GM18861 (cell line): Measurements from ENCODE around the gene CACNB1.

Source experiments
- ATAC-seq: cut with Tn5 transposase; IDR thresholded peaks from one replicate; pipeline ENCODE4 v1.9.1; 2021; ENCODE audit not compliant: unreplicated experiment

CACNB1 gene

DNA sequence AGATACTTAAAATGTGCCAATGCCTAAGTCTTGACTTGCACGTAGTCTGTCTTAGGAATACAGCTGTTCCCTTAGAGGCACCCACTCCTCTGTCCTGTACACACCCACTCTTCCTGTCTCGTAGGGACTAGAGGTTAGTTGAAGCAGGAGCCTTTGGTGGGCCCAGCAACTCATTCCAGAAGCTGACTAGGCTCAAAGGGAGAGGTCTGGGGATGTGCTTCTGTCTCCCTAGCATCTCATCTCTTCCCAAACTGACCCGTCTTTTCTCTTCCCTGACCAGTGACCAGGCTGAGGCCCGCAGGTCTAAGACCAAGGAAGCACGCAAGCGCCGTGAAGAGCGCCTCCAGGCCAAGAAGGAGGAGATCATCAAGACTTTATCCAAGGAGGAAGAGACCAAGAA lies 6.8 kb upstream of the CACNB1 start:
- no peak for ATAC-seq

- ATAC-seq, result no peak
These were observed 3.6 kb upstream of the CACNB1 start for GRCh38 chr17:39200957-39201510.

GRCh38 chr17:39200070-39200879 lies 2.8 kb upstream of the CACNB1 start, which contains the start of gene RPL19:
Gene RPL19 (plus strand): TSS chr17:39200283. CDS start chr17:39200345, 62 bp downstream.
- ATAC-seq, result no peak

DNA sequence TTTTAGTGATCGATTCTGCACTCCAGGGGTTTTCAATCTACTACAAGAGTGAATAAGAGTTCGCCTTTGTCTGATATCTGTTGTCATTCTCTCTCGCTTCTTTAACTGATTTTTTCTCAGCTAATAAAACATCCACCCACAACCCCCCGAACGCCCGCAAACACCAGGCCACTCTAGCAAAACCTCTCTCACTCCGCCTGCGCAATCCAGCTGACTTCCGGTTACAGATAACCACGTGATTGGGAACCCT lies 2.3 kb upstream of the CACNB1 start:
- no peak for ATAC-seq

GRCh38 chr17:39198186-39198566 lies 707 bp upstream of the CACNB1 start:
- no peak for ATAC-seq

- ATAC-seq, result no peak
These were observed 619 bp downstream of the CACNB1 start for GRCh38 chr17:39196808-39197291.

DNA sequence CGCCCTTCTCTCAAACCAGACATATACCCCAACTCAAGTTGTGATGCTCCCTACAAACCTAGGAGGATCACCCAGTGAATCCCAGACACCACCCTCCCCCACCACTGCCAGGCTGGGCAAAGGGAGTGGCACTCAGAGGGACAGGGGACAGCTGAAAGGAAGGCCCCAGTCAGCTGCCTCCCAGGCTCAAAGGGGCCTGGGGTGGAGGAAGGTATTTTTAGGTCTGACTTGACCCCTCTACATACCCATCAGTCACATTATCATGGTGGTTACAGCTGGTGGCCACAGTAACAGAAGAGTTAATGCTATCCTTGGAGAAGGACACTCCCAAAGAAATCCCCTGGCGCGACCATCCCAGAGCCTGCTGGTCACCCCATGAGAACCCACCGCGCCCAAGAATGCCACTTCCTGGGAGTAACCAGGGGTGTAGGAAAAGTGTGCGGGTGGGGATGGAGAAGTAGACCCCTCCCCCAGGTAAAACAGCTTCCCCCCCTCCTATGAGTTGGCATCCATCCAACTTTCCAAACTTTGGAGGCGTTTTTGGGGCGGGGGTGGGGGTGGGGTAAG lies 1.1 kb downstream of the CACNB1 start:
- ATAC-seq, result no peak

DNA sequence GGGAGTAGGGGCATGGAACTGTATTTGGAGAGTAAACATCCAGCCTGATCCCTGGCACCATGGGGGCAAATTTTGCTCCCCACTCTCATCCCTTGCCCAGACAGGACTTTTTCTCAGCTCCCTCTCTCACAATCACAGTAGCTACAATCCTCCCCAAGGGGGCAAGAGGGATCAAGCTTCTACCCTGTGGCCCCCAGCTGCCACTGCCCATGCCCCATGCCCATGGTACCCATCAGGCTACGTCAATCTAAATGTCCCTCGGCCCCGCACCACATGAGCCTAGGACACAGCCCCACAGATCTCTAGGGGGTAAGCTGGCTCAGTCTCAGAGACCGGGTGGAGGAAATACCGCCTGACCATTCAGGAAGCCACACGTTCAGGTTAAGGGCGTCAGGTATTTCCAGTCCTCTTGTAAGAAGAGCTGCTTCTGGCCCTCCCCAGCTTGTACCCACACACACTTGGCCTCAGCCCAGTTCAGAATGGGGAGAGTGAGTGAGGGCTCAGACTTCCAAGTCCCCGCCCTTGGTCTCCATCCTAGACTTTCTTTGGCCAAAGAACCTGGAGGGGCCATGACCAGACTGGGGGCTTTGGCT lies 1.8 kb downstream of the CACNB1 start:
- ATAC-seq, result no peak

- ATAC-seq, result no peak
These were observed 2.4 kb downstream of the CACNB1 start for GRCh38 chr17:39194985-39195524.

DNA sequence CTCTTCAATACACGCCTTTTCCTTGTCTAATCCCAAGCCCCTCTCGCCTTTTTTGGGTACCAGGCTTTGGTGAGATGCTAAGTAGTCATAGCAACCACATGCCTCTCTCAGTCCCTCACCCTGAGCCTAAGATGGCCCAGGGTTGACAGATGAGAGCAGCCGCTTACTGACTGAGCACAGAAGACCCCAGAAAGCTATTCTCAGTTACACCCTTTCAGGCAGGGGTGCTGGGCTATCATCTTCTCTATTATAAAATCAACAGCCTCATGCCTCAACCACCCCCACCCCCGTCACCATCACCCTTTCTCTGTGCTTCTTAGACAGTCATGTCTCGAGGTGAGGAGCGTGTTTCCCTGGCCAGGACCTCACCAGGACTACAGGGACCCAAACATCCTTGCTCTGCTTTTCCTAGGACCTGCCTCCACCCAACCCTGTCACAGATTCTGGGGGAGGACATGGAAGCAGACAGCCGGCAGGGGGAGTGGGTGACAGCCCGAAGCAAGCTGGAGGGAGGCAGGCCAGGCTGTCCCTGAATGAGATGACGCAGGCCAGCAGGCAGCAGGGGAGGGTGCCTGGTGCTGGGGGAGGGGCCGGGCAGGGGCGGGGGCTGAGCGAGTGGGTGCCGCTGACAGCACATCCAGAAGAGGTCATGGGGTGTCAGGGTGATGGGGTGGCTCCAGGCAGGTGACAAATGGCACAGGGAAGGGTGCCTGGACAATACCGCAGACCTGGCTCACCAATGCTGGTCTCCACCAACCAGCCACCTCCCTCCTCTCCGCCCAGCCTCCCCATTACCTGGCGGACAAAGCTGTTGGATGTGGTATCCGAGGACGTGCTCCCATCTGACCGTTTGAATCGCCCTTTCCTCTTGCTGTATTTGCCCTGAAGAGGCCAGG lies 3.1 kb downstream of the CACNB1 start:
- no peak for ATAC-seq

GRCh38 chr17:39193346-39193745 lies 4.1 kb downstream of the CACNB1 start:
- no peak for ATAC-seq

DNA sequence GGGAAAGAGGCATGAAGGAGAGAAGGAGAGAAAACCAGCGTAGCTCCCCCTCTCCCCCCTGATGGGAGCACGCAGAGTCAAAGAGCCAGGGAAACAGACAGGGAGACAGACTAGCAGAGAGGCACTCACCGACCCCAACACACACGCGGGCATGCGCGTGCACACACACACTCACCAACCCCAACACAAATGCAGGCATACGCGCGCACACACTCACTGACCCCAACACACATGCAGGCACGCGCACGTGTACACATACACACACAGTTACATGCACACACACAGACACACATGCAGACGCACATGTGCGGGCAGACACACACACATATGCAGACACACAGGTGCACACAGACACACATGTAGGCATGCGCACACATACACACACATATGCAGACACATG lies 4.6 kb downstream of the CACNB1 start:
- no peak for ATAC-seq

- ATAC-seq, result no peak
These were observed 5.5 kb downstream of the CACNB1 start for GRCh38 chr17:39191750-39192510.

DNA sequence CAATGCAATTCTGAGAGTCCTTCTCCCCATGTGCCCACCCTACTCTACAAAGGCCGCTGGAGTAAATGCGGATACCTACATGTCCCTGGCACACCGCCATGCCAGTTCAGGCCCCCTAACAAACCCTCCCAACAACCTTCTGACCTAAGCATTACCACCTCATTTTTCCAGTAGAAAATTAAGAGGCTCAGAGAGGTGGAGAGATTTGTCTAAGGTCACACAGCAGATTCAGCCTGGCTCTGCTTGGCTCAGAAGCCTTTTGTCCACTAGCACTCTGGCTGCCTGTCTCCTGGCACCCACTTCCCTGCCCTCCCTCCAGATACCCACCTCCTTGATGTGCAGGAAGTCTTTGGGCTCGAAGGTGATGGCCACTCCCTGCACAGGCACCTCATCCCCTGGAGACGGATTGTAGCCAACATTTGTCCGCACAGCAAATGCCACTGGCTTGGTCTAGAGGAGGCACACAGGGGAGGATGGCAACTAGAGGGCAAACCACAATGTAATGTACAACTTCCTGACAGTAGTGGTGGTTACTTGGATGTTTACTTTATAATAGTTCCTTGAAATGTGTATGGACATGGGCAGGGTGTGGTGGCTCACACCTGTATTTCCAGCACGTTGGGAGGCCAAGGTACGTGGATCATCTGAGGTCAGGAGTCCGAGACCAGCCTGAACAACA lies 10.2 kb downstream of the CACNB1 start:
- no peak for ATAC-seq

GRCh38 chr17:39186481-39187002 lies 10.9 kb downstream of the CACNB1 start:
- no peak for ATAC-seq

- ATAC-seq, result no peak
These were observed 13.7 kb downstream of the CACNB1 start for GRCh38 chr17:39183720-39184119.

DNA sequence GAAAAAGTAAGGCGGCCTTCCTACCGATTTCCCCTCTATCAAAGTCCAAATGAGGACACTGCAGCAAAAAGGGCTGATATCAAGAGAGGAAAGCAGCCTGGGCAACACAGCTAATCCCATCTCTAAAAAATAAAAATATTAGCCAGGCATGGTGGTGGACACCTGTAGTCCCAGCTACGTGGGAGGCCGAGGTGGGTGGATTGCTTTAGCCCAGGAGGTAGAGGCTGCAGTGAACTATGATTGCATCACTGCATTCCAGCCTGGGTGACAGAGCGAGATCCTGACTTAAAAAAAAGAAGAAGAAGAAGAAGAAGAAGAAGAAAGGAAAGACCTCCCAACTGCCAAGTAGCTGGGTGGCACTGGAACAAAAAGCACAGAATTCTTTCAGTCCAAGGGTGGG lies 14.4 kb downstream of the CACNB1 start:
- no peak for ATAC-seq

DNA sequence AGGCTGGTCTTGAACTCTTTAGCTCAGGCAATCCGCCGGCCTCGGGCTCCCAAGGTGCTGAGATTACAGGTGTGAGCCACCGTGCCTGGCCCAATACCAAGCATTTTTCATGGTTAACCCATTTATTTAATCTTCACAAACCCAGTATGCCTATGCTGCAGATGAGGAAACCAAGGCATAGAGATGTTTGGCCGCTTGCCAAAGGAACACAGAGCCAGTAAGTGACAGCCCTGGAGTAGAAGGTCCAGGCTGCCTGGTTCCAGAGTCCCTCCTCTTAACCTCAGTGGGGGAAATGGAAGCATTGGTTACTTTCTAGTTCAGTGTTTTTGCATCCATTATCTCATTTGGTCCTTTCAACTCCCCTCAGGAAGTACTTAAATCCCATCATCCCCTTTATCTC lies 16.2 kb downstream of the CACNB1 start:
- no peak for ATAC-seq

DNA sequence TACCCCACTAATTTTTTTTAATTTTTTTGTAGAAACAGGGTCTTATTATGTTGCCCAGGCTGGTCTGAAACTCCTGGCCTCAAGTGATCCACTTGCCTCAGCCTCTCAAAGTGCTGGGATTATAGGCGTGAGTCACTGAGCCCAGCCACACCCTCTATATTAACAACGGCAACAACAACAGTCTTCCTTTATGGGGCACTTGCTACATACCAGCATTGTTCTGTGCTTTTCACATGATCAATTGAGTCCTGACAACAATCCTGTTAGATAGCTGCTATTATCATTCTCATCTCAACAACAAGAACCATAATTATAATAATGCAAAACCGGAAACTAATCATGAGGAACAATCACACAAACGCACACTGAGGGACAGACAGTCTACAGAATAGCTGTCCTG lies 18.9 kb downstream of the CACNB1 start:
- no peak for ATAC-seq
